IPS-18c (cell line): ENCODE data around the gene PAM.

Source experiments
- H3K4me3 ChIP-seq: 2 replicates; pipeline ENCODE4 v1.7.0; 2013; ENCODE audit warnings: low read depth, mild to moderate bottlenecking, low read length, moderate library complexity; ENCODE audit not compliant: insufficient read depth
- H3K9me3 ChIP-seq: one replicate; pipeline ENCODE4 v1.6.1; 2013; ENCODE audit warnings: mild to moderate bottlenecking, low read length, moderate library complexity; ENCODE audit not compliant: control insufficient read depth, insufficient read depth

Gene PAM

DNA sequence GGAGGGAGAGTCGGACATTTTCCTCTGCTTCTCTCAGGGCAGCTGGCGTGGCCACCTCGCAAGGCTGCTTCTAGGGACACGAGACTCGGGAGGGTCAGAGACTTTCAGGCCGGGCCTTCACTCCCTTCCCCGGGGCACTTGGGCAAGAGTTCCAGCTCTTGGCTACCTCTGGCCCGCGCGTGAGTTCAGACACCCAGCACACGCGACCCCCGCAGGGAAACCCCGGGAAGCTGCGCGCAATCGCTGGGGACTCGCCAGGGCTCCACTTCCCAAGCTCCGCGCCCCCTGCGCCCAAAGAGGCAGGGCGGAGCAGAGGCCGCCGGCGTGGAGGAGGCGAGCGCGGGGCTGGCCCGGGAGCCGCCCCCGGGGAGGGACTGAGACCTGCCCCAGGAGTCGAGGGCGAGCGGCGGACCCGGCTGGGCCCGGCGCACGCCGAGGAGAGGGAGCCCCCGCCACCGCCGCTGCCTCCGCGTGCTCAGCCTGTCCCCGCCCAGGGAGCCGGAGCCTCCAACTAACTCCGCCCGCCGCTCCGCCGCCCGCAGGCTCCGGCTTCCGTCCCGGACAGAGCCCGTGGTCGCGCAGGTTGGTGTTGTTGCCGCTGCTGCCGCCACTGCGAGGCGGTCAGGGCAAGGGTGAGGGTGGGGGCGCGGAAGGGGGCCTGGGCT is at the start of gene PAM:
Gene PAM, plus strand, starts transcription at position 539 of the 665 bp plus-strand sequence. CDS start 110,891 bp downstream, outside the sequence.
- Histone ChIP-seq H3K4me3 (peak within 1 kb of the TSS; percentile 81), H3K9me3 (no peaks in the 10 kb centered on the region)

DNA sequence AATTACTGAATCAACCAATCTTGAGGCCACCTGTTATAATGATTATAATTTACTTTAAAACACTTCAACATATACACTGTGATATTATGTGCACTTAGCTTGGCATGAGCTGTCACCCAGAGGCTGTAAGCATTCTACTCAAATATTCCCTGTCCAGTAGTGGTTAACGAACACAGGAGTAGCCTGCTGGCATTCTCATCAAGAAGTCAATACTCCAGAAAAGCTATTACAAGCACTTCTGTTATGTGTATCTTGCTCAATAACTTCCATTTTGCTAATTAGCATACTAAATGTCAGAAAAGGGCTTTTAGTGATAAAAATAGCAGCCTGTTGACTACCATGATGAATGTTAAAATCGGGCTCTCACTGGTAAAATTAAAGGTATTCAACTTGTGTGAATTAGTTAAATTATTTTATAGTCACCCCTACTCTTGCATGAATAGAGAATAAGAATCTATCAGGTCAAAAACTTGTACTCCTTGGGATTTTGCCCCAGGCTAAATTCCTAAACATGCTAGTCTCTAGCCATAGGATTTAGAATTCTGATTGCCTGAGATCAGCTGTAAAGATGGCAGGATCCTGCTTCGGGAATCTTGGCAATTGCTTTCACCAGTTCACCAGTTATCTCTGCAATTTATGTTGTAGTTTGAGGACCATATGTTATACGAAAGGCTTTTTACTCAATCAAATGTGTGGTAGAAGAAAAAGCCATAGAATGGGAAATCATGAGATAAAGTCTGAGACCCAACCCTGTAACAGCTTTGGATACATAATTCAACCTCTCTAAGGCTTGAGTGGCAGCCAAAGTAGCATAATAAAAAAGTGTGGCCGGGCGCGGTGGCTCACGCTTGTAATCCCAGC is 43.4 kb upstream of the PAM start:
- Histone ChIP-seq H3K9me3 (no peaks in the 10 kb centered on the region), H3K4me3 (no peak overlapping the region)

GRCh38 chr5:102713278-102713677 is 41.8 kb upstream of the PAM start:
- no peak overlapping the region for H3K4me3 ChIP-seq
- no peaks in the 10 kb centered on the region for H3K9me3 ChIP-seq

GRCh38 chr5:102713682-102714231 is 41.3 kb upstream of the PAM start:
- no peak overlapping the region for H3K4me3 ChIP-seq
- H3K9me3 ChIP-seq, result no peaks in the 10 kb centered on the region

DNA sequence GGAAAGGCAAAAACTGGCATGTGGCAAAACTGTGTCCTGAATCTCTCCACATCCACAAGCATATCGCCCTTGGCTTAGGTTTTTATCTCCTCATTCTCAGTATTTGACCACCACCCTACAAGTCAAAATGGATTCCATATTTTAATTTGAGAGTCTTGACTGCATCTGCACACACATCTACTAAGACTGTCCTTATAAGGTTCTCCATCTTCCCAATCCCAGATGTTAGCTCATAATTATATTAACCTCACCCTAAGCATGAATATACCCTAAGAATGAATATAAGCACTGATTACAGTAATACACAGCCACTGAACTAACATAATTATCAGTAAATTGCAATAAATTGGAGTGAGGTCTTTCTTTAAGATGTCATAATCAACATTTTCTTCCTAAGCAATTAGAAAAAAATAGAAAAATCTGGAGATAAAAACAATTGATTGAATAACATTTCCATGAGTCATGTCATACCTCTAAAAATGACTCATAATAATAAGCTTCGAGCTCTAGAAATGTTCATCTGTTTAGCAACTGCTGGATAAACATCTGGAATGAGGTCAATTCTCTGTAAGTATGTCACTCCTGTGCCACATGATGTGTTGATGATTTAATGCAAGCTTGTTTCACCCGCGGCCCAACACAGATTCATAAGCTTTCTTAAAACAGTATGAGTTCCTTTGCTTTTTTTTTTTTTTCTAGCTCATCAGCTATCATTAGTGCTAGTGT is 39.9 kb upstream of the PAM start:
- no peak overlapping the region for H3K4me3 ChIP-seq

DNA sequence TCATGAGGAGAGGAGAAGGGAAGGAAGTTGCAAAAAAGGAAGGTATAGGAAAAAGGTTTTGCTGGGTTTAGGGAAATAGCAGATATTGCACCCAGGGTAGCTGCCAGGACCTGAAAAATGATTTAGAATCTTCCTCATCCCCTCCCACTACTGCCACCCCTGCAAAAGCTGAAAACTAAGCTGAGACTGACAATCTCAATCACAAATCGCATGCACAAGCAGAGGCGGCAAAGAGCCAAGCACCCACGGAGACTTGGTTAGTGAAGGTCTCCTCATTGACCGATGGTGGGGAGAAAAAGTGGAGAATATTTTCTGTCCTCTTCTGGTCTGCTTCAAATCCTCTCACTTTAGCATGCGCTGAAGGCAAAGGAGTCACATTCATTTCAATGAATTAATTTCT is 39.1 kb upstream of the PAM start:
- Histone ChIP-seq H3K4me3 (no peak overlapping the region), H3K9me3 (no peaks in the 10 kb centered on the region)

More for the DNA sequence above, 39.9 kb upstream of the PAM start:
- no peaks in the 10 kb centered on the region for H3K9me3 ChIP-seq

DNA sequence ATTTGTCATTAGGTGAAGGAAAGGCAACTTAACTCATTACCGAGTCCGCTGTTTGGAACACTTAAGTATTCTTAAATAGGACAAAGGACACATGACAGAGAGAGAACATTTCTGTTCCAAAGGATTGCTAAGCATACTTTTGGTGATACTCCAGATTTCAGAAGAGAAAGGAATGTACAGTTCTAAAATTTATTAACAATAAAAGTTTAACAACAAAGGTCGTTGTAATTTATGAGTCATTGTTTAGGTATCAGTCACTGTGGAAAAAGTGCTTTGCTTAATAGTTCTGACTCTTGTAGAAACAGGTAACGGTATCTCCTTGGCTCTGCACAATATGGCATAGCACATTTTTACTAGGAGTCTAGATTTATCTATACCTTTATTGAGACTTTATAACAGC is 36.3 kb upstream of the PAM start:
- H3K4me3 ChIP-seq, result no peak overlapping the region
- peaks cover 2% of the 10 kb centered on the region for H3K9me3 ChIP-seq

- peaks cover 2% of the 10 kb centered on the region for H3K9me3 ChIP-seq
- no peak overlapping the region for H3K4me3 ChIP-seq
Measured at GRCh38 chr5:102719886-102720285, 35.2 kb upstream of the PAM start.

GRCh38 chr5:102720969-102721368 is 34.1 kb upstream of the PAM start:
- peaks cover 2% of the 10 kb centered on the region for H3K9me3 ChIP-seq
- H3K4me3 ChIP-seq, result no peak overlapping the region

- peaks cover 2% of the 10 kb centered on the region for H3K9me3 ChIP-seq
- H3K4me3 ChIP-seq, result no peak overlapping the region
Measured at GRCh38 chr5:102722931-102723330, 32.2 kb upstream of the PAM start.

DNA sequence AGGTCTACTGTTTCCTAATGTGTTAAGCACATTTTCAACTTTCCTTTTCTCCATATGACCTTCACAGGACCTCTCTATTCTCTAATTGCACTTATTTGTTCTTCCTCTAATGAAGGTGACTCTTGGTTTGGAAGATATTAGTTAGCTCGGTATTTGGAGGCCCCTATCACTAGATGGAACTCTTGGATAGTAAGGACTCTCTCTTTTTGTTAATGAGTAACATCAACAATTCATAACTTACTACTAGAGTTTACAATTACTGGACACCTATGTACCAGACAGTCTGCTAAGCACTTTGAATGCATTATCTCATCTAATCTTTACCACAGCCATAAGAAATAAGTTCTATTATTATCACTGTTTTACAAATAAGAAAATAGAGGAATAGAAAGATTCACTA is 23.4 kb upstream of the PAM start:
- H3K4me3 ChIP-seq, result no peak overlapping the region

DNA sequence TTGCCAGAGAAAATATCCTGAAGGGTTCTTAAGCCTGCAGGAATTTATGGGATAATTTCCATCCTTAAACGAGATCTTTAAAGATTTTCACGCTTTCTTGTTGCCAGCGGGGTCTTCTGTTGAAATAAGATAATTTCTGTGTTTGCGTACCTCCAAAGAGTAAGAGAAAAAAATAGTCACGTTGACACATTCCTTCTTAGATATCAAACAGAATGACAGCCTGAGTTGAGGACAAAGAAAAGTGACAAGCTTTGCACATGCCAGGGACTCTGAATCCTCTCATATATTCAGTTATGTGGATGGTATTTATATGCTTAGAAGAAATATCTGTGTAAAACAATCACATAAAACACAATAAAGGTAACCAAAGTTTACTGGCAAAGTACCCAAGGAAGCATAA is 21.6 kb upstream of the PAM start:
- Histone ChIP-seq H3K4me3 (no peak overlapping the region), H3K9me3 (no peaks in the 10 kb centered on the region)

More for the DNA sequence above, 23.4 kb upstream of the PAM start:
- no peaks in the 10 kb centered on the region for H3K9me3 ChIP-seq

- H3K9me3 ChIP-seq, result no peaks in the 10 kb centered on the region
Measured at GRCh38 chr5:102737161-102737560, 17.9 kb upstream of the PAM start.

GRCh38 chr5:102737805-102738469 is 17.2 kb upstream of the PAM start:
- Histone ChIP-seq H3K9me3 (no peaks in the 10 kb centered on the region), H3K4me3 (no peak overlapping the region)

More at GRCh38 chr5:102737161-102737560, 17.9 kb upstream of the PAM start:
- H3K4me3 ChIP-seq, result no peak overlapping the region

GRCh38 chr5:102740515-102740914 is 14.6 kb upstream of the PAM start:
- no peak overlapping the region for H3K4me3 ChIP-seq
- H3K9me3 ChIP-seq, result no peaks in the 10 kb centered on the region

GRCh38 chr5:102742215-102742614 is 12.9 kb upstream of the PAM start:
- H3K9me3 ChIP-seq, result no peaks in the 10 kb centered on the region

DNA sequence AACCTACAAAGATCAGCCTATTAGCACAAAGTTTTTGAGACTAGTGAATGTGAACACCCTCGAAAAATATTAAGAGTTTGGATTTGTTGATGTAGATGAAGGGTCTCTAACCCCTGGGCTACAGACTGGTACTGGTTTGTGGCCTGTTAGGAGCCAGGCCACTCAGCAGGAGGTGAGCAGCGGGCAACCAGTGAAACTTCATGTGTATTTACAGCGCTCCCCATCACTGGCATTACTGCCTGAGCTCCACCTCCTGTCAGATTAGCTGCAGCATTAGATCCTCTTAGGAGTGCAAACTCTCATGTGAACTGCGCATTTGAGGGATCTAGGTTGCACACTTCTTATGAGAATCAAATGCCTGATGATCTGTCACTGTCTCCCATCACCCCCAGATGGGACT is 11.2 kb upstream of the PAM start:
- H3K4me3 ChIP-seq, result no peak overlapping the region

More at GRCh38 chr5:102742215-102742614, 12.9 kb upstream of the PAM start:
- H3K4me3 ChIP-seq, result no peak overlapping the region

More for the DNA sequence above, 11.2 kb upstream of the PAM start:
- H3K9me3 ChIP-seq, result no peaks in the 10 kb centered on the region
